ENCODE results near the gene PZP. TPM values are rescaled to one million over a fixed set of nuclear protein-coding genes. Genes with fewer than 3 reads are reported as not detected.

The PZP gene
- total RNA-seq, 1 donor from 2014 or later = 0.26 TPM

GRCh38 chr12:9104087-9104486 is 104.1 kb downstream of the PZP start:
- no peak for DNase-seq (ENCODE audit: low read depth in 2 of 2)

- no peak for DNase-seq (ENCODE audit: low read depth in 2 of 2)
Observed at GRCh38 chr12:9103050-9103849, 104.9 kb downstream of the PZP start.

GRCh38 chr12:9101018-9101687 is 107.0 kb downstream of the PZP start:
- DNase-seq (ENCODE audit: low read depth in 2 of 2) = no peak

GRCh38 chr12:9099552-9100190 is 108.5 kb downstream of the PZP start:
- no peak for DNase-seq (ENCODE audit: low read depth in 2 of 2)

Other genes with a start within 250 kb of the PZP start
- gene KLRG1, start 218.8 kb downstream of the PZP start, total RNA-seq = 0.51 and 0.63 TPM in 2 replicates
- 13.5 and 24.3 TPM in 2 replicates for gene A2M, start 92.5 kb downstream of the PZP start, total RNA-seq

All from dermis microvascular lymphatic vessel endothelial cell (primary cell).